ENCODE results near the gene CASK. TPM values are rescaled to one million over a fixed set of nuclear protein-coding genes. Genes with fewer than 3 reads are reported as not detected.

Gene CASK
- total and polyA plus RNA-seq, 10 donors = 4.7 to 63.7 (median 42.8) TPM

GRCh38 chrX:41621222-41621723, 302.1 kb downstream of the CASK start:
- H3K27me3 ChIP-seq (replicated peaks in 1 of 7) = no peaks in the 10 kb centered on the region
- intact Hi-C loops (cut with DNase I; ENCODE audit: low total_unique reads) = no loop called here
- no peak overlapping the region for H3K4me3 ChIP-seq
- no peak overlapping the region for H3K27ac ChIP-seq
- no peaks in the 10 kb centered on the region for H3K4me1 ChIP-seq
- H3K9me3 ChIP-seq = no peaks in the 10 kb centered on the region
- no peak for TF ChIP-seq POLR2A (IDR thresholded peaks at IDR 0.05)
- no peak for TF ChIP-seq CTCF (IDR thresholded peaks at IDR 0.05 in 8 of 11, conservative IDR thresholded peaks at IDR 0.05 in 3 of 11)
- no peak for TF ChIP-seq POLR2AphosphoS5 (IDR thresholded peaks at IDR 0.05)
- no peak for DNase-seq
- WGBS, 5 donors = 36 to 59% (median 47%) methylated on average over 4 to 5 of the region's 5 CpGs
- peaks cover 0 to 26% (median 2%) of the 10 kb centered on the region in 6 donors for H3K36me3 ChIP-seq

GRCh38 chrX:41619221-41619620, 304.1 kb downstream of the CASK start:
- H3K9me3 ChIP-seq = no peaks in the 10 kb centered on the region
- H3K27me3 ChIP-seq (replicated peaks in 1 of 7) = no peaks in the 10 kb centered on the region
- TF ChIP-seq POLR2AphosphoS5 (IDR thresholded peaks at IDR 0.05) = no peak
- no peak for TF ChIP-seq CTCF (IDR thresholded peaks at IDR 0.05 in 8 of 11, conservative IDR thresholded peaks at IDR 0.05 in 3 of 11)
- TF ChIP-seq POLR2A (IDR thresholded peaks at IDR 0.05) = no peak
- peaks cover 0 to 9% (median 0%) of the 10 kb centered on the region in 6 donors for H3K36me3 ChIP-seq
- H3K27ac ChIP-seq = no peak overlapping the region
- no peak overlapping the region for H3K4me3 ChIP-seq
- intact Hi-C loops (cut with DNase I; ENCODE audit: low total_unique reads) = no loop called here
- DNase-seq = no peak
- no peaks in the 10 kb centered on the region for H3K4me1 ChIP-seq

- Histone ChIP-seq H3K9me3 (no peaks in the 10 kb centered on the region), H3K36me3 (no peaks in the 10 kb centered on the region), H3K4me3 (no peak overlapping the region), H3K27ac (no peak overlapping the region), H3K4me1 (no peaks in the 10 kb centered on the region), H3K27me3 (replicated peaks in 1 of 7) (no peaks in the 10 kb centered on the region)
- WGBS, 5 donors = 83 to 96% (median 93%) methylated on average over 3 of the region's 3 CpGs
- TF ChIP-seq POLR2A (IDR thresholded peaks at IDR 0.05) = no peak
- TF ChIP-seq POLR2AphosphoS5 (IDR thresholded peaks at IDR 0.05) = no peak
- no peak for TF ChIP-seq CTCF (IDR thresholded peaks at IDR 0.05 in 8 of 11, conservative IDR thresholded peaks at IDR 0.05 in 3 of 11)
- no peak for DNase-seq
- intact Hi-C loops (cut with DNase I; ENCODE audit: low total_unique reads) = no loop called here
Measured at GRCh38 chrX:41616935-41617334, 306.4 kb downstream of the CASK start.

- no peak overlapping the region for H3K4me3 ChIP-seq
- H3K9me3 ChIP-seq = no peaks in the 10 kb centered on the region
- no peak for DNase-seq
- H3K27ac ChIP-seq = no peak overlapping the region
- no peaks in the 10 kb centered on the region for H3K36me3 ChIP-seq
- H3K4me1 ChIP-seq = no peaks in the 10 kb centered on the region
- TF ChIP-seq POLR2AphosphoS5 (IDR thresholded peaks at IDR 0.05) = no peak
- no peak for TF ChIP-seq CTCF (IDR thresholded peaks at IDR 0.05 in 8 of 11, conservative IDR thresholded peaks at IDR 0.05 in 3 of 11)
- TF ChIP-seq POLR2A (IDR thresholded peaks at IDR 0.05) = no peak
- no peaks in the 10 kb centered on the region for H3K27me3 ChIP-seq (replicated peaks in 1 of 7)
- intact Hi-C loops (cut with DNase I; ENCODE audit: low total_unique reads) = no loop called here
Measured at GRCh38 chrX:41616255-41616654, 307.1 kb downstream of the CASK start.
